ENCODE results near the gene PTK6.
A peak's percentile ranks its signal among the peaks of the same experiment; 100 is the strongest.
"Not testable (repeated sequence)": the region's sequence is repeated elsewhere in the genome, so short reads cannot be mapped to it uniquely, and the experiment has no call there.

The PTK6 gene

DNA sequence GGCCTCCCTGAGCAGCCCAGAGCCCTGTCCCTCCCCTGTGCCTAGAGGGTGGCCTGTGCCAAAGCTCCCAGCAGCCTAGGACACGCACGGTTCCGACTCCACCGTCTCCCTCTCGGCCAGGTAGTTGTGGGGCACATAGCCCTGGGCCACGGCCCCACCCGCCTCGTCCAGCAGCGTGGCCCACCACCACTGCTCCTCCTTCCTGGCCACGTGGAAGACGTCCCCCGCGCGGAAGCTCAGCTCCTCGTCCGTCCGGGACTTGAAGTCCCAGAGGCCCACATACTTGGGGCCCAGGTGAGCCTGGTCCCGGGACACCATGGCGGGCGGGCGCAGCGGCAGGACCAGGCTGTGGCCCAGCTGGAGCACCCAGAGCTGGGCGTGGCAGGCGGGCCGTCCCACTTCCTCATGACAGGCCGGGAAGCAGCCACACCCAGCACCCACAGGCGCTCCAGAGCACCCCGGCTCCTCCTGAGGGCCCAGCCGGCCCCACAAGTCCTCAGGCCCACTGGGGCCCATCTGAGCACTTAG lies at the start of gene PTK6:
Gene PTK6, minus strand, starts transcription at position 380 of the 528 bp plus-strand sequence. Its CDS starts 62 bp downstream, at position 318.
- DNase-seq = no peak

DNA sequence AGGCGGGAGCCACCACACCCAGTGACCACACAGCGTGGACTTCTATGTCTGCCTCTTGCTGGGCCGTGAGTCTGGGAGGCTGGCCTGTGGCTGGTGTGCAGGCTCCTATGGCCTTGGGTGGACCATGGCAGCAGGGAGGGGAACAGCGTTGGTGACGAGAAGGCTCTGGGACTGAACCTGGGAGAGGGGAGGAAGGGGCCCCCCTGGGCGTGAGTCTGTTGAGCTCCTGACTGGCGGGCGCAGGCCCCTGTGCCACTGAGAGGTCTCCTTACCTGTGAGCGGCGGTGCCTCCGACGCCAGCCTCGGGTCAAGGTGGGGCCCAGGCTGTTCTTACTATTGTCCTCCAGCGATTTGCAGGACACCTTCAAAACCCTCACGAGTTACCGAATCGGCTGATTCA lies 49.6 kb upstream of the PTK6 start:
- DNase-seq = no peak

DNA sequence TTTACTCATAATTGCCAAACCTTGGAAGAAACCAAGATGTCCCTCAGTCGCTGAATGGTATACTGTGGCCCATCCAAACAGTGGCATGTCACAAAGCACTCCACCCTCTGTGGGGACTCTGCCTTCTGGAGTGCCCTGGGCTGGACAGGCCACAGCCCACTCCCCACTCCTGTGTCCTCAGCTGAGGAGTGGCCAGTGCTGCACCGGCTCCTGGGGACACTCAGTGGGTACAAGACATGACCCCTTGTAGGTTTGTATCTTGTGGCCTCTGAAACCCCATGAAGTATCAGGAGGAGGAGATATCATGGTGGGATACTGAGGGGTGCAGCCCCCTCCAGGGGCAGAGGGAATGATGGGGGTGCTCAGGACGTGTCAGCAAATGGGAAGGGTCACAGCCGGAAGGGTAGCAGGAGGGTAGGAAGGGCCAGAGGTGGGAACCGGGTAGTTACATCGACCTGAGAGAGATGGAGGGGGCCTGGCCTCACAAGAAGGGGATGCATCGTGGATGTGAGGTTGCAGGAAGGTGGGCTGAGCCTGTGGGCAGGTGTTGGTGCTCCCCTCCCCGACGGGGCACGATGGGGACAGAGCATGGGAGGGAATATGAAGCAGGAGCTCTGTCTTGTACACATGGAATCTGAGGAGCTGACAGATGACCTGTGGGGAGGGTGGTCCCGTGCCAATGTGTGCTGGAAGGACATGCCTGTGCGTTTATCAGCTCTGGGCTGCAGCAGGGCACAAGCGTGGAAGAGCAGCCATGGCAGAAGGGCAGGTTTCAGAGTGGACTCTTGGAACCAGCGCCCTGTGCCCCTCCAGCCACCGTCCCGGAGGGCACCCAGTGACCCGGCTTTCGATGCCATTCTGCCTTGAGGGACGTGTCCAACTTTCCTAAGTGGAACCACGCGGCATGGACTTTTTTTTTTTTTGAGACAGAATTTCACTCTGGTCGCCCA lies 48.7 kb upstream of the PTK6 start:
- no peak for DNase-seq

DNA sequence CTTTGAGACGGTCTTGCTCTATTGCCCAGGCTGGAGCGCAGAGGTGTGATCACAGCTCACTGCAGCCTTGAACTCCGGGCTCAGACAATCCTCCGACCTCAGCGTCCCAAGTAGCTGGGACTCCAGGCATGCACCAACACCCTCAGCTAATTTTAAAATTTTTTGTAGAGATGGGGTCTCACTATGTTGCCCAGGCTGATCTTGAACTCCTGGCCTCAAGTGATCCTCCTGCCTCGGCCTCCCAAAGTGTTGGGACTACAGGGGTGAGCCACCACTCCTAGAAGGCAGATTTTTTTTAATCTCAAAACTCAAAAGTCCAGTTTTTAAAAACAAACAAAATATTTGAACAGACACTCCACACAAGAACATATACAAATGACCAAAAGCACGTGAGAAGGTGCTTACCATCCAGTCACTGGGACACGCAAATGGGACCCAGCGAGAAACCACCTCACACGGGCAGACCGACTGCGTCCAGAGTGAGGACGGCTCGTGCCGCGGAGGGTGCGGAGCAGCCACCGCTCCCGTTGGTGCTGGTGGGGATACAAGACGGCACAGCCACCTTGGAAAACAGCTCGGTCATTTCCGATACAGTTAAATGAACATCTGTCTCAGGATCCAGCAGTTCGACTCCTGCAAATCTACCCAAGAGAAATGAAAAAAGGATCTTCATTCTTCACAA lies 45.3 kb upstream of the PTK6 start:
- DNase-seq = no peak

DNA sequence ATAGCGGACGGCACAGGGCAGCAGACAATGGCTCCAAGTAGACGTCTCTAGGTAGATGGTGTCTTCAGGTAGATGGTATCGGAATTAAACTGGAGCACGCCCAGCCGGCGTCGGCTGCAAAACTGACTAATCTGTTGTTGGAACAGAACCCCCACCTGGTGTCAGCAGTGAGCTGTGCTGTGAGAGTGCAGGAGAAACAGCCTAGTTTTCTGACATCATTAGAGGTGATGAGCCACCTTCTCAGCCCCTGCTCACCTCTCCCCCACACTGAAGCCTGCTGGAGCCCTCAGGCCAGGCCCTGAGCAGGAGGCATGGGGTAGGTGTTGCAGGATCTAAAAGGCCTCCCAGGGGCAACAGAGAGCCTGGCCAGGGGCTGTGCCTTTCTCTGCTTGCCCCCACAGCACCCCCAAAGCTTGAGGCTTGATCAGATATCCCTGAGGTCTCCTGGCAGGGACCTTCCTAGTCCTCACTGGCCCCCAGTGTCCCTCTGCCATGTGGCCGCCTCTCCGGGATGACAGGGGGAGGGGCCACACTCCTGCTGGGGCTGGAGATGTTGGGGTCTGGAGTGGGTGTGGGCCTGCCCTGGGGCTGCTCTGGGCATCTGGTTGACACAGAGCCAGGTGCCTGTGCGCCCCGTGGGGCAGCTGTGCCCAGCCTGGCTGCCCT lies 43.8 kb upstream of the PTK6 start:
- DNase-seq = no peak

DNA sequence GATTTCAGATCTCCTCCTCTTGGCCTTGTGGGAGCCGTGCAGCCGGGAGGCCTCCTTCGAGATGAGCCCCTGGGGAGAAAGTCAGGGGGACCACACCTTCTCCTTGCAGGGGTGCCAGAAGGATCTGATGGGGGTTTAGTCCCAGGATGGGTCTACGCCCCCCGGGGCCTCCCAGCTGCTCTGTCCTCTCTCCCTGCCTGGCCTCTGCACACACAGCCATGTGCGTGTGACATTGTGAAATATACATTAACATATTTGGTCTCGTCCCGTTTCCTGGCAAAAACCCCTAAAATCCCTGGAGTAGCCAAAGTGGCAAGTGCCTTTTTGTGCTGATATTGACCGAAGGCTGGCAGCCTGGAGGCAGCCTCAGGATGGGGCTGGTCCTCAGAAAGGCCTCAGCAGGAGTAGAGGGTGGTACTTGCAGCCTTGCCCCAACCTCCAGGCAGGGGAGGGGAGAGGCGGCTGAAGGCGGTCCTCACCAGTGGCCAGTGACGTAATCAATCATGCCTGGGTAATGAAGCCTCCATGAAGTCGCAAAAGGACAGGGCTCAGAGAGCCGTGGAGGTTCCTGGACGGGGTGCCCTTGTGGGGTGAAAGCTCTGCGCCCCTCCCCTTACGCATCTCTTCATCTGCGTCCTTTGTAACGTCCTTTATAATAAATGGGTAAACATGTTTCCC lies 42.0 kb upstream of the PTK6 start:
- no peak for DNase-seq

DNA sequence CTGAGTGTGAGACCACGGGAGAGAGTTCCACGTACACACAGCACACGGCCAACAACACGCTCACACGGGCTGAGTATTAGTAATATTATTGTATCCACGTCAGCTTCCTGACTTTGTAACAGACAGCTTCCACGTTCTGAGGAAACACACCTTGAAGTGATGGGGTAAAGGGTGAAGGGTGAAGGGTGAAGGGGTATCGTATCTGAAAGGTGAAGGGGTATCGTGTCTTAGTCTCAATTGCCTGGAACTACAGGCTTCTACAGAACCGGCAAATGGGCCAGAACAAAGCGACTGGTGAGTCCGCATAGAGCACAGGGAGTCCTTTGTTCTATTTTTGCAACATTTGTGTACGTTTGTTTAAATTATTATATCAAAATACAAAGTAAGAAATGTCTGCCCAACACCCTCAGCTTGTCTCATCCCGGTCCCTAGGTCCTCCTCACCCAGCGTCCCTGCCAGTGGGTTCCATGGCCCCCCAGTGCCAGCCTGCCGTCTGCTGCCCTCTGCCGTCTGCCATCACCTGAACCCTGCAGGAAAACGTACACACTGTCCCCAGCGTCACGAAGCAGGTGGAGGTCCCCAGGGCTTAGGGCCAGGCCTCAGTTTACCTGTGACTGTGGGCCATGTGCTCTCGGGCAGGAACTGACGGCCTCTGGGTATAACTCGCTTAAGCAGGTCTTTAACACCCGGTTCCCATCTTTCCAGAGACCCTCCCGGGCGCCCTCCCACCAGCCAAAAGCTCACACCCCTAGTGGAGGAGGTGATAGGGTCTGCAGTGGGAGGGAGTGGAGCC lies 41.2 kb upstream of the PTK6 start:
- DNase-seq = no peak

DNA sequence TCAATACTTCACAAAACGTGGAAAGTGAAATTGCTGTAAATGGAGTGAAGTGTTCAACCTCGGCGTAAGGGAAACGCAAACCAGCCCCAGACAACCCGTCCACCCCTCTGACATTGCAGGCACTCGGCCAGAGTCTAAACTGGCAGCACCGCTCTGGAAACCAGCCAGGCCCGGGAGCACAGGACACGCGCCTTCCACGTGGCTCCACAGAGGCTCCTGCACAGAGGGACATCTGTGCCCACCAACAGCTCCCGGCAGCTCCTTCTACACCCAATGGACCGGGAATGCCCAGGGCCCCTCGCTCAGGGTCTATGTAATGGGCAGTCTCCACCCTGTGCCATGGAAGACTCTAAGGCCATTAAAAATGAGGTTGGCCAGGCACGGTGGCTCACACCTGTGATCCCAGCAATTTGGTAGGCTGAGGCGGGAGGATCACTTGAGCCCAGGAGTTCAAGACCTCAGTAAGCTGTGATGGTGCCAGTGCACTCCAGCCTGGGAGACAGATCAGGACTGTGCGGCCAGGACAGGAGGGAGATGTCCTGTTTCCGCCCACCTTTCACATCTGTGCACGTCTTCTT lies 40.2 kb upstream of the PTK6 start:
- DNase-seq = peak; percentile 37

DNA sequence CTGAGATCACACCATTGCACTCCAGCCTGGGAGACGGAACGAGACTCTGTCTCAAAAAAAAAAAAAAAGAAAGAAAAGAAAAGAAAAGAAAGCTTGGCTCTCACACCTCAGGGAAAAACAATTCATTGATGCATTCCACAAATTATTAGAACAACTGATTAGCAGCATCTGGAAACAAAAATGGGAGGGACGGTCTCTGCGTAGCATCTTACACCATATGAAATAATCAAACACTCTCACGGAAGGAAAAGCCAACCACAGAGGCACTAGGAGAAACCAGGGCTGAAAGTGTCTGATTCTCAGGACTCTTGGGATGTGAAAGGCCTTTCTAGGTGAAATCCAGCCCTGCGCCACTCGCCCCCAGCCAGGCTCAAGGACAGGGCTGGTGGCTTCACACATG lies 39.1 kb upstream of the PTK6 start:
- no peak for DNase-seq

DNA sequence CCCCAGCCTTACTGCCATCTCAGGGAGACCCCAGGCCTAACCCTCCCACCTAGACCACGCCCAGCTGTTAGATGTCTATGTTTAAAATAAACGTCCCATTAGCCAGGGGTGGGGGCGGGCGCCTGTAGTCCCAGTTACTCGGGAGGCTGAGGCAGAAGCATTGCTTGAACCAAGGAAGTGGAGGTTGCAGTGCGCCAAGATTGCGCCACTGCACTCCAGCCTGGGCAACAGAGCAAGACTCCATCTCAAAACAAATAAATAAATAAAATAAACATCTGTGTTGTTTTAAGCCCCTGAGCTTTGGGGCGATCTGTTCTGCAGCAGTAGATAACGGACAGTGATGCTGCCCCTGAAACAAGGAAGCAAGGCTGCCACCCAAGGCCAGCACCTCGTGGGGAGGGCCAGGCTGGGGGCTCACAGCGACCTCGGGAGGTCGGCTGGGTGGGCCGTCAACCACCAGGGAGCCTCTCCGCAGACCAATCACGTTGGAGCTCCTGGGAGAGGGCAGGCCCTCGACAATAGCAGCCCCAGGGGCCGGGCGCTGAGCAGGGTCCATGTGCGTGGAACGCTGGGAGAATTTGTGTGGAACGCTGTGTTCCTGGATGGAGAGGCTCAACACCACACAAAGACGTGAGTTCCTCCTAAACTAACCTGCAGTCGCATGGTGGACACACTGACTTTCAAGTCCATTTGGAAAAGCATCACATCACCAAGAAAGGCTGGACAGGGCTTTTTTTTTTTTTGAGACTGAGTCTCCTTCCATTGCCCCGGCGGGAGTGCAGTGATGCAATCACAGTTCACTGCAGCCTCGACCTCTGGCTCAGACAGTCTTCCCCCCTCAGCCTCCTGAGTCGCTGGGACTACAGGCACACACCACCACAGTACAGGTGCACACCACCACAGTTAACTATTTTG lies 37.9 kb upstream of the PTK6 start:
- DNase-seq = no peak

DNA sequence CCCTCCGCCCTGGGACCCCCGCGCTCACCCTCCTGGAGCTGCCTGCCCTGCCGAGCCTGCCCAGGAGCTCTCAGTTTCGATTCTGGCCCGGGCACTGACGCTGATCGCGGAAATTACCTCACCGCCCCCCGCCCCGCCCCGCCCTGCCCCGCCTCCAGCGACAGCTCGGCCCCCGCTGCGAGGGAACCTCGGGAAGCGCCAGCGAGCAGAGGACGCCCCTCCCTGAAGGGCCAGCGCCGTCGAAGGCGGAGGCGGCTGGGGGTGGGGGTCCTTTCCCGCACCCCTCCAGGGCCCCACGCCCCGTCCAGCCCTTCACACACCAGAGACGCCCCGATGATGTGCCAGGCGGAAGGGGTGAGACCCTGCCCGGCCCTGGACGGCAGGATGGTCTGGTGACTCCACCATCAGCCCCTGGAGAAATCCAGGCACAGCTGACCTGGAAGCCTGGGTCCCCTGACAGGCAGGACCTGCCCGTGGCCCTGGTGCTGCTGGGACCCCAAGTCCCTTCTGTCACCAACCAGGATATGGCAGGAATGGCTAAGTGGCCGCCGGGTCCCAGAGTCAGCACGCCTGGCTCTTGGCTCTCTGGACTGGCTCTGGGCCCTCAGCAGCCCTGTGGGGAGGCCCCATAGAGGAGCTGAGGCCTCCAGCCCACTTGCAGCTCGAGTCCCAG lies 37.1 kb upstream of the PTK6 start, which contains the start of gene HELZ2:
Gene HELZ2, minus strand, starts transcription at position 84 of the 673 bp plus-strand sequence. CDS start 1,854 bp downstream, outside the sequence.
- peak; percentile 11 for DNase-seq

DNA sequence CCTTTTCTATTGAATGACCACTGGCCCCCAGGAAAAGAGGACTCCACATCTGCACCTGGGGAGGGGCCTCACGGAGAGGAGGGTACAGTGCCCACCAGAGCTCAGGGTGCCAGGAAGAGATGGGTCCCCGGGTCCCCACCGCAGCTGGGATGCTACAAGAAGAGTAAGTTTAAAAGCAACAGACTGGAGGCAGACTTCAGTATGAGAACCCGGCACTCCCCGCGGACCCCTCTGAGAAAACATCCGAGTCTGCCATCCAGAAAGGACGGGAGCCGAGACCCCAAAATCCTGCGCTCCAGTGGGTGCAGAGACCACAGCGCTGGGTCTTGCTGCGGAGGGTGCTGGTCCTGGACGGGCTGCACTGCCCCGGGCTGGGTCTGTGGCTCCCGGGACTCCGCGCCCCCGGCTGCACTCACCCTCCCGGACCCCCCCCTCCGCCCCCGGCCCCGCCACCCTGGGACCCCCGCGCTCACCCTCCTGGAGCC lies 36.5 kb upstream of the PTK6 start:
- DNase-seq = no peak

DNA sequence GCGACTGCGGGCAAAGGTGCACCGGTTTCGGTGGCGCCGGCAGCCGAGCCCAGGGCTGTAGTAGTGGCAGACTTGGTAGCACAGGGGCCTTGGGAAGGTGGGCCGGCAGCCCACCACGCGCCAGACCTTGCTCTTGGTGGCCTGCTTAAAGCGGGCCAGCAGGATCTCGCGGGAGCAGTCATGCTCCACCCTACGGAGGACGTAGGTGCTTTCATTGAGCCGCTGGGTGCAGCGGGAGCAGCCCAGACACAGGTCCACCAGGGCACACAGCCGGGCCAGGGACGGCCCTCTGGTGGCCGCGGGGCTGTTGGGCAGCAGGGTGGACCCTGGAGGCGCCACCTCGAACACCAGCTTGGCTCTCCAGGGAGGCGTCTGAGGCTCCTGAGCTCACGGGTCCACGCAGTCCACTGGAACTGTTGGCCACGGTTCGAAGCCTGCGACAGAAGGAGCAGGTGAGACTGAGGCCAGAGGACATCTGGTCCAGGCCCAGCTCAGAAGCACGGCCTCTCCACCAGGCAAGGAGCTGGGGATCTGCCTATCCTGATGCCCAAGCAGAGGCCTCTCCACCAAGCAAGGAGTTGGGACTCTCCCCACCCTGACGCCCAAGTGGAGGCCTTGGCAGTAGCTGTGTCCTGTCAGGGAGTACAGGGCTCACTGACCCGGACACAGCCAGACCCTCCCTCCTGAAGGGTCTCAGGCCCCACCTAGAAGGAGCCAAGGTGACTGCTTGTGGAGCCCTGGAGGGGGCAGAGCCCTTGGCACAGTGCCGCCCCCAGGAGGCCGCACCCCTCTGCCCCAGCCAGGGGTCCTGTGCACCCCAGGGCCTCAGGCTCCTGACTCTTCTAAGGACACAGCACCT lies 35.8 kb upstream of the PTK6 start:
- DNase-seq = no peak

DNA sequence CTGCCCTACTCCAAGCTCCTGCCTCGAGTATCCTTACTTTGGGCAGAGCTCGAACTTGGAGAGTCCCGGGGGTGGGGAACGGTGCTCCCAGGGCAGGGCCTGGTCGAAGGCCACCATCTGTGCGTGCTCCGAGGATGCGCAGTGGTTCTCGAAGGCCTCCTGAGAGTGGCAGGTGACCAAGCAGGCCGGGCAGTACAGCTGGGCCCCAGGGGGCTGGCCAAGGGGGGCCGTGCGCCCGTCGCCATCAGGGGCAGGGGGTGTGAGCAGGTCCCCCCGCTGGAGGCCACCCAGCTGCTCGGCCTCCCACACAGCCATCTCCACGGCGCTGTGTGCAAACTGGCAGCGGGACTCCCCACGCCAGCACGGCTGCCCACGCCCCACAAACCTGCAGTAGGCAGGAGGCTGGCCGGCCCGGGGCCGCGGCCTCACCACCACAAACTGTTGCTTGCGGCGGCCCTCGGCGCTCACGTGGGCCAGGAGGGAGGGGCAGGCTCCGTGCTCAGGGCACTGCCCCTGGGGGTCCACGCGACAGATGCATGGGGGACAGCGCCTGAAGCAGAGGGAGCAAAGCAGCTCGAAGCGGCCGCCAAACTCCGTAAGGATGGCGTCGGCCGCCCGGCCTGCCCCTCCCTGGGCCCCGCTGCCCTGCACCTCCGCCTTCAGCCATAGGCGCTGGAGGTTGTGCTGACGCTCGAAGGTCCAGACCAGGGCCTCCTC lies 35.1 kb upstream of the PTK6 start:
- DNase-seq = no peak

DNA sequence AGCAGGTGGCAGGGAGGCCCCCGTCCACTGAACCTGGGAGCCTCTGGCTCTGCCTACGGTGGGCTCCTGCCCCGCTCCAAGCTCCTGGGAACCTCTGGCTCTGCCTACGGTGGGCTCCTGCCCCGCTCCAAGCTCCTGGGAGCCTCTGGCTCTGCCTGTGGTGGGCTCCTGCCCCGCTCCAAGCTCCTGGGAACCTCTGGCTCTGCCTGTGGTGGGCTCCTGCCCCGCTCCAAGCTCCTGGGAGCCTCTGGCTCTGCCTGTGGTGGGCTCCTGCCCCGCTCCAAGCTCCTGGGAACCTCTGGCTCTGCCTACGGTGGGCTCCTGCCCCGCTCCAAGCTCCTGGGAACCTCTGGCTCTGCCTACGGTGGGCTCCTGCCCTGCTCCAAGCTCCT lies 33.9 kb upstream of the PTK6 start:
- not testable (repeated sequence) for DNase-seq

DNA sequence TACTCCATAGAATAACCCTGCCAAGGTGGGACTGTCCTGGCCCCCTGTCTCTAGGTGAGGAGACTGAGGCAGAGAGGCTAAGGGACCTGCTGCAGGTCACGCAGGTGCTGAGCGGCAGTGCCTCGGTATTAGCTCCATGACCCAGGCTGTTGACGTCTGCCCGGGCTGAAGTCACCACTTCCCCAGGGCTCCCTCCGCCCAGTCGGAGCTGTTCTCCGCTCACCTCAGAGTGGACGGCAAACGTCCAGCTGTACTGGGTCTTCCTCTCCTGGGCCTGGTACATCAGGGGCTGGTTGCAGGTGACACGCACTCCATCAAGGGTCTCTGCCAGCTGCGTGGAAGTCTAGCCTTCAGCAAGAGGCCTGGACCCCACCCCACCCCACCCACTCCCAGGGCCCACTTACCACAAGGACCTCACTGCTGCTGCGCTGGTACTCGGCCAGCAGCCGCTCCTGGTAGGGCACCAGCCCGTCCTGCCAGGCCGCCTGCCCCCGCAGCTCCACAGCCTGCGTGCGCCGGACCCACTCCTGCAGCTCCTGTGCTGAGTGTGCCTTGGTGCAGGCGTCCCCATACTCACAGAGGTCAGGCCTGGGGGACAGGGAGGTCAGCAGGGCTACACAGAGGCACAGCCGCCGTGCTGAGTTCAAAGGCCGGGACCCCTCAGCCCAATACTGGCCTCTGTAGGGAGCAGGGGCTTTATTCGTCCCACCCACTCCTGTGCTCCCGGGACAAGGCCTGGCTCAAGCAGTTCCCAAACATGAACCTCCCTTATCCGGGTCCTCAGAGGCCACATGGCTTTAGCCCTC lies 33.3 kb upstream of the PTK6 start:
- DNase-seq = no peak

All from NCI-H2029 treated with DMSO at 0.1 percent for 48 hours (cell line).